BE2C (cell line): ENCODE data around the gene ATP6V0E1.
"Not testable (repeated sequence)": the region's sequence is repeated elsewhere in the genome, so short reads cannot be mapped to it uniquely, and the experiment has no call there.

Source experiments
- DNase-seq: peaks from one replicate; pipeline ENCODE4 v3.0.0-alpha.2; 2020
- H3K27me3 ChIP-seq: fragments of 250-450 bp; sonication (Bioruptor Pico); 2 replicates; pipeline ENCODE4 v1.5.1; 2020; ENCODE audit warnings: mild to moderate bottlenecking
- H3K36me3 ChIP-seq: fragments of 250-450 bp; sonication (Bioruptor Pico); 2 replicates; pipeline ENCODE4 v1.5.1; 2020; ENCODE audit warnings: mild to moderate bottlenecking
- H3K4me1 ChIP-seq: fragments of 250-450 bp; sonication (Bioruptor Pico); 2 replicates; pipeline ENCODE4 v1.5.1; 2020
- H3K4me3 ChIP-seq: 2 replicates; pipeline ENCODE4 v1.5.1; 2011; ENCODE audit warnings: low read depth, low read length
- H3K9me3 ChIP-seq: fragments of 250-450 bp; sonication (Bioruptor Pico); 2 replicates; pipeline ENCODE4 v1.5.1; 2020
- CTCF ChIP-seq: IDR thresholded peaks from 2 replicates; pipeline ENCODE4 v1.5.1; 2012; ENCODE audit warnings: mild to moderate bottlenecking, low read depth, low read length

The ATP6V0E1 gene

DNA sequence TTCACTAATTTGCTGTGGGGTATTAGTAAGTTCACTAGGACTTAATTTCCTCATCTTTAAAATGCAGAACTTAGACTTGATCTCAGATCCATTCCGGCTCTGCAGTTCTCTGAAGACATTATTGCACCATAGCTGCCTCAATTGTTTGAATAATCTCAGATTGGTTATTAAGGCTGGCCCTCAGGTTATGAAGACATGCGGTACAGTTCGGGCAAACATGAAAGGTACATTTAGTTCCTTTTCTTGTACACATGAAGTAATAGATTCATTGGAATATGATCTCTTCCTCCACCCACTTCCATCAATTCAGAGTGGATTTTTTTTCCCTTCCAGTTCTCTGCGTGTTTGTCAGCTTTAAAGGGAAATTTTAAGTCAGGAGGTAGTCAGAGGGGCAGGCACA, 28.0 kb downstream of the ATP6V0E1 start:
- Histone ChIP-seq H3K27me3 (no peaks in the 10 kb centered on the region), H3K9me3 (no peaks in the 10 kb centered on the region), H3K4me3 (no peak overlapping the region), H3K36me3 (no peaks in the 10 kb centered on the region; the same call in 1 of the 2 replicates), H3K4me1 (no peaks in the 10 kb centered on the region)
- no peak for DNase-seq
- TF ChIP-seq CTCF: no peak

DNA sequence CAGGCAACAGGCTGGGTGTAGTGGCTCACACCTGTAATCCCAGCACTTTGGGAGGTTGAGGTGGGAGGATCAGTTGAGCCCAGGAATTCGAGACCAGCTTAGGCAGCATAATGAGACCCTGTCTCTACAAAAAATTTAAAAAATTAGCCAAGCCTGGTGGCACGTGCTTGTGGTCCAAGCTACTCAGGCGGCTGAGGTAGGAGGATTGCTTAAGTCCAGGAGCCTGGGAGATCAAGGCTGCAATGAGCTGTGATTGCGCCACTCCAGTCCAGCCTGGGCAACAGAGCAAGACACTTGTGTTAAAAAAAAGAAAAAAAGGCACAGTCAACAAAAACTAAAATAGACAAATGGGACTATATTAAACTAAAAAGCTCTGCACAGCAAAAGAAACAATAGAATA, 29.3 kb downstream of the ATP6V0E1 start:
- no peak for TF ChIP-seq CTCF
- no peaks in the 10 kb centered on the region for H3K4me1 ChIP-seq
- H3K4me3 ChIP-seq: no peak overlapping the region
- no peaks in the 10 kb centered on the region for H3K9me3 ChIP-seq
- no peaks in the 10 kb centered on the region; the same call in 1 of the 2 replicates for H3K36me3 ChIP-seq
- H3K27me3 ChIP-seq: no peaks in the 10 kb centered on the region
- no peak for DNase-seq

GRCh38 chr5:173014671-173015070, 31.1 kb downstream of the ATP6V0E1 start:
- Histone ChIP-seq H3K27me3 (no peaks in the 10 kb centered on the region), H3K4me3 (no peak overlapping the region), H3K9me3 (no peaks in the 10 kb centered on the region), H3K36me3 (no peaks in the 10 kb centered on the region; the same call in 1 of the 2 replicates), H3K4me1 (no peaks in the 10 kb centered on the region)
- TF ChIP-seq CTCF: no peak
- no peak for DNase-seq

- TF ChIP-seq CTCF: no peak
- no peaks in the 10 kb centered on the region for H3K9me3 ChIP-seq
- no peaks in the 10 kb centered on the region for H3K4me1 ChIP-seq
- no peaks in the 10 kb centered on the region for H3K27me3 ChIP-seq
- no peak overlapping the region for H3K4me3 ChIP-seq
- DNase-seq: no peak
- H3K36me3 ChIP-seq: peaks cover 3% of the 10 kb centered on the region
Observed at GRCh38 chr5:173015192-173015591, 31.6 kb downstream of the ATP6V0E1 start.

GRCh38 chr5:173015598-173016455, 32.3 kb downstream of the ATP6V0E1 start:
- DNase-seq: no peak
- no peak for TF ChIP-seq CTCF
- Histone ChIP-seq H3K27me3 (no peaks in the 10 kb centered on the region), H3K36me3 (peaks cover 6% of the 10 kb centered on the region), H3K4me3 (no peak overlapping the region), H3K4me1 (no peaks in the 10 kb centered on the region), H3K9me3 (no peaks in the 10 kb centered on the region)

- Histone ChIP-seq H3K4me1 (no peaks in the 10 kb centered on the region), H3K36me3 (peaks cover 12% of the 10 kb centered on the region), H3K4me3 (no peak overlapping the region), H3K27me3 (no peaks in the 10 kb centered on the region), H3K9me3 (no peaks in the 10 kb centered on the region)
- DNase-seq: no peak
- TF ChIP-seq CTCF: no peak
Observed at GRCh38 chr5:173016598-173017046, 33.1 kb downstream of the ATP6V0E1 start.

DNA sequence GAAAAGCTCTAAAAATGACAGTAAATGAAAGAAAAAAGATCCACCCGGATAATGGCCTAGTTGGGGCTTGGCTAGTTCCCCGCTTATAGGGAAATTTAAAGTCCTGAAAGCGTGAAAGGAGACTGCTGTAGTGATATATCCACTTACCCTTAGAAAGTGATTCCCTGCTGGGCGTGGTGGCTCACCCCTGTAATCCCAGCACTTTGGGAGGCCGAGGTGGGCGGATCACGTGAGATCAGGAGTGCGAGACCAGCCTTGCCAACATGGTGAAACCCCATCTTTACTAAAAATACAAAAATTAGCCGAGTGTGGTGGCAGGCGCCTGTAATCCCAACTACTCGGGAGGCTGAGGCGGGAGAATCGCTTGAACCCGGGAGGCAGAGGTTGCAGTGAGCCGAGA, 33.5 kb downstream of the ATP6V0E1 start:
- not testable (repeated sequence) for H3K4me3 ChIP-seq, H3K27me3 ChIP-seq, H3K4me1 ChIP-seq, H3K9me3 ChIP-seq, DNase-seq
- peaks cover 17% of the 10 kb centered on the region for H3K36me3 ChIP-seq
